Mucosa of descending colon (tissue), 3 donors: Measurements from ENCODE around the gene ZSCAN18. TPM values are rescaled to one million over a fixed set of nuclear protein-coding genes. Genes with fewer than 3 reads are reported as not detected.

Source experiments
- ATAC-seq: fragments of 200-7000 bp; cut with Tn5 transposase; one replicate; pipeline ENCODE4 v1.9.1; 2020; ENCODE audit warnings: mild to moderate bottlenecking, moderate library complexity
- DNase-seq, 3 donors: peaks; one replicate each; pipeline ENCODE4 v3.0.0-alpha.2; 2020
- H3K36me3 ChIP-seq: fragments of 200-600 bp; one replicate; pipeline ENCODE4 v1.8.0; 2021; ENCODE audit warnings: low read depth, mild to moderate bottlenecking
- H3K4me1 ChIP-seq: fragments of 200-600 bp; one replicate; pipeline ENCODE4 v1.8.0; 2021; ENCODE audit warnings: low read depth, mild to moderate bottlenecking
- H3K4me3 ChIP-seq: fragments of 200-600 bp; one replicate; pipeline ENCODE4 v1.8.0; 2021; ENCODE audit warnings: mild to moderate bottlenecking
- H3K9me3 ChIP-seq: fragments of 200-600 bp; one replicate; pipeline ENCODE4 v1.8.0; 2021; ENCODE audit warnings: mild to moderate bottlenecking
- intact Hi-C, 2 donors: fragments of 100-400 bp; cut with DNase I in 1 of 2; cut with micrococcal nuclease in 1 of 2; formaldehyde crosslinking; loops; one replicate each; pipeline versions ENCODE4 v1.11.0 to v1.11.1; 2022; cut with DNase I, micrococcal nuclease
- total RNA-seq, 3 donors: library from RNA; stranded (reverse); fragmentation: NEBNext Ultra II Directional in 2 of 3; extraction: Animal tissue kit (Norgen Biotek cat#: 25700) in 2 of 3; gene quantifications; one replicate each; pipeline versions ENCODE4 v1.2.1 to v1.2.4, GENCODE V29; 2021 to 2023
- TF ChIP-seq, protein P1 (sequence below): fragments of 200-600 bp; IDR thresholded peaks from one replicate; pipeline ENCODE4 v1.8.0; 2022; ENCODE audit warnings: antibody characterized with exemption, mild to moderate bottlenecking
- donor health status: DM: no; HTN: no; CAD: no; lungs with moderate emphysema.
- donor health status: DM: no; HTN: no; CAD: no.
- donor health status: DM: no; HTN: yes; CAD: no.

Gene ZSCAN18
- total RNA-seq, 3 donors from 2014 or later, result 17.9 to 69.5 (median 23.0) TPM

DNA sequence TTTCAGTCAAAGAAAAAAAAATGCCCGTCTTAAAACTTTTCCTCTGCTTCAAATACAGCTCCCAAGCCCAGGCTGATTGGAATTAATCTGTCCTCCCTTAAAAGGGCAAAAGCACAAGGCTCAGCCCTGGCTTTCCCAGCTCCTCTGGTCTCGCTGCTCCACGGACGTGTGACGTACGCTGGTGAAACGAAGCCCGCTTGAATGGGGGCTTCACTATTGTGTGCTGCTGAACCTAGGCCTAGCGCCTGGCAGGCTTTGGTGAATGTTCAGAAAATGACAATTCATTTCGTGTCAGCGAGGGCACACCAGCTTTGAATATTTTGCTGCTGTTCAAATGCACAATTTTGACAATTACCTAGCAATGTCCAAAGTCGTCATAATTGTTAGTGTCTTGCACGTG is 39.6 kb downstream of the ZSCAN18 start:
- peaks cover 40% of the 10 kb centered on the region for H3K9me3 ChIP-seq

DNA sequence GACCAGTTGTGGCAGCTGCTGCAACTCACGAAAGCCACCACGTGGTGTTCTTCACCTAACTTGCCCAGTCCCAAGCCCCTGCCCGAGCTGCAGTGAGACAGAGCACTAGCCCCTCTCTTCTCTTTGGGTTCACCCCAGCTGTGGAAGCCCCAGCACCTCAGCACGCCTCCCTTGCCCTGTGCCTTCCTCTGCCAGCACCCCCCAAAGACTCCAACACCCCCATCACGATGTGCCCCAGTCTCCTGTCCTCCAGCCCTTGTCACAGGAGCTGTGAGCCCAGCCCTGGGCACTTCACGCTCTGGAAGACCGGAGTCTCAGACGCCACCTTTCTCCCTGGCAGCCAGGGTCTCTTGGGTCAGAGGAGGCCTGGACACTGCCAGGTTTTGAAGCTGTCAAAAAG is 41.2 kb downstream of the ZSCAN18 start:
- DNase-seq, result no peak
- Histone ChIP-seq H3K9me3 (peaks cover 44% of the 10 kb centered on the region), H3K4me3 (no peak overlapping the region), H3K4me1 (no peaks in the 10 kb centered on the region), H3K36me3 (no peaks in the 10 kb centered on the region)
- no peak for ATAC-seq
- TF ChIP-seq, protein P1, sequence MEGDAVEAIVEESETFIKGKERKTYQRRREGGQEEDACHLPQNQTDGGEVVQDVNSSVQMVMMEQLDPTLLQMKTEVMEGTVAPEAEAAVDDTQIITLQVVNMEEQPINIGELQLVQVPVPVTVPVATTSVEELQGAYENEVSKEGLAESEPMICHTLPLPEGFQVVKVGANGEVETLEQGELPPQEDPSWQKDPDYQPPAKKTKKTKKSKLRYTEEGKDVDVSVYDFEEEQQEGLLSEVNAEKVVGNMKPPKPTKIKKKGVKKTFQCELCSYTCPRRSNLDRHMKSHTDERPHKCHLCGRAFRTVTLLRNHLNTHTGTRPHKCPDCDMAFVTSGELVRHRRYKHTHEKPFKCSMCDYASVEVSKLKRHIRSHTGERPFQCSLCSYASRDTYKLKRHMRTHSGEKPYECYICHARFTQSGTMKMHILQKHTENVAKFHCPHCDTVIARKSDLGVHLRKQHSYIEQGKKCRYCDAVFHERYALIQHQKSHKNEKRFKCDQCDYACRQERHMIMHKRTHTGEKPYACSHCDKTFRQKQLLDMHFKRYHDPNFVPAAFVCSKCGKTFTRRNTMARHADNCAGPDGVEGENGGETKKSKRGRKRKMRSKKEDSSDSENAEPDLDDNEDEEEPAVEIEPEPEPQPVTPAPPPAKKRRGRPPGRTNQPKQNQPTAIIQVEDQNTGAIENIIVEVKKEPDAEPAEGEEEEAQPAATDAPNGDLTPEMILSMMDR, result no peak
- intact Hi-C loops, result no loop called here

More for the DNA sequence above, 39.6 kb downstream of the ZSCAN18 start:
- ATAC-seq, result no peak
- TF ChIP-seq, protein P1, result no peak
- no peaks in the 10 kb centered on the region for H3K36me3 ChIP-seq
- DNase-seq, result no peak
- H3K4me1 ChIP-seq, result no peaks in the 10 kb centered on the region
- intact Hi-C loops, result no loop called here
- H3K4me3 ChIP-seq, result no peak overlapping the region

DNA sequence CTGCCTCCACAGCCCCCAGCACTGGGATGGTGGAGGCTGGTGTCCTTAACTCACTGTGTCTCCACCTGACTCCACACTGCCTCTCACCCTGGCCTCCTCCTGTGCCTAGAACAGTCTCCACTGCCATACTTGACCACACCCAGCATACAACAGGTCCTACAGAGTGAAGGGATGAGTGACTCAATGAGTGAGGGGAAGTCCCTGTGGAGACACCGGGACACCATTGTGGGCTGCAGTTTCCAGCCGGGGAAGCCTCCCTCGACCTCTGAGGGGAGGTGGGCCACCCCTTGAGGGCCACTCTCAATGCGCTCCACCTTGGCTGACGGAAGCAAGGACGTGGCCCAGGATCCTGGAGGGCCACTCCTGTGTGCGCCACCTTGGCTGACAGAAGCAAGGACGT is 41.8 kb downstream of the ZSCAN18 start:
- H3K4me3 ChIP-seq, result no peak overlapping the region
- DNase-seq (no peak), ATAC-seq (no peak)
- no peaks in the 10 kb centered on the region for H3K36me3 ChIP-seq
- TF ChIP-seq, protein P1, result no peak
- peaks cover 46% of the 10 kb centered on the region for H3K9me3 ChIP-seq
- H3K4me1 ChIP-seq, result no peaks in the 10 kb centered on the region
- intact Hi-C loops, result no loop called here

DNA sequence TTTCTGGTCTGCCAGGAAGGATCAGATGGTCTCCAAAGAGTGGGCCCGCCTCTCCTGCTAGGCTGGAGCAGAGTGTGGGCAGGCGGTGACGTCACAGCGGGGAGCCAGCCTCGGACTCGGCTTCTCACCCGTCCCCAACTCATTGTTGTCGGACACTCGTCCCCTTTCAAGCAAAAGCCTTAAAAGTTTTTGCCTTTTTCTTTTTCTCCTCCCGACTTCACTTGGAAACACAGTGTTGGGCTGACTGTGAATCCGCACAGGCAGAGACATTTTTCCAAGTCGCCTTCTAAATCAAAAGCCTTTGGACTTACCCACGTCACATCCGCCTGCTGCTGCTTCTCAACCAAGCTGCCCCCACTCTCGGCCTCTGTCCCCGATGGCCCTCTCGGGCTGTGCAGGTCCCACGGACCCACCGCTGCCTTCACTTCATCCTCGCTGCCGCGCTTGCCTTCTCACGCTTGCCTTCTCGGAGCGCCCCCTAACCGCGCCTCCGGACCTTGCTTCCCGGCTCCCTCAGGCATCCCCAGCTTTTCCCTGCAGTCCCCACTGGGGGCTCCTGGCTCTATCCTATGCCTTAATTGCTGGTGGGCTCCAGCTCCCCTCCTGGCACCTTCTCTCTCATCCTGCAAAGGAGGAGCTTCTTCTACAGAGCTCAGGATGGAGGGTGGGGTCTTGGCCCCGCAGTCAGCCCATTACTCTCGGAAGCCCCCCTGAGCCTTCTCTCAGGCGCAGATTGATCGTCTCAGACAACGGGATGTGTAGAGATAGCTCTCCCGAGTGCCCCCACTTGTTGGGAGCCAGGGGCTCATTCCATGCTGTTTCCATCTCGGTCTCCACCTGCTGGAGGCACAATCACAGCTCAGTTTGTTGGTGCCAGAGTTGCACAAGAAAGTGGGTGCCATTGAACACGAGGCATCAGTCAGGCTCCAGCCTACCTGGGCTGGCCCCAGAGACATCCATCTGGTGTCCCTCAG is 42.8 kb downstream of the ZSCAN18 start:
- ATAC-seq, result no peak
- peak in 1 of 3 donors; percentile 7 for DNase-seq
- TF ChIP-seq, protein P1, result no peak
- H3K36me3 ChIP-seq, result no peaks in the 10 kb centered on the region
- H3K4me1 ChIP-seq, result no peaks in the 10 kb centered on the region
- peaks cover 50% of the 10 kb centered on the region for H3K9me3 ChIP-seq
- no peak overlapping the region for H3K4me3 ChIP-seq
- intact Hi-C loops, result no loop called here

DNA sequence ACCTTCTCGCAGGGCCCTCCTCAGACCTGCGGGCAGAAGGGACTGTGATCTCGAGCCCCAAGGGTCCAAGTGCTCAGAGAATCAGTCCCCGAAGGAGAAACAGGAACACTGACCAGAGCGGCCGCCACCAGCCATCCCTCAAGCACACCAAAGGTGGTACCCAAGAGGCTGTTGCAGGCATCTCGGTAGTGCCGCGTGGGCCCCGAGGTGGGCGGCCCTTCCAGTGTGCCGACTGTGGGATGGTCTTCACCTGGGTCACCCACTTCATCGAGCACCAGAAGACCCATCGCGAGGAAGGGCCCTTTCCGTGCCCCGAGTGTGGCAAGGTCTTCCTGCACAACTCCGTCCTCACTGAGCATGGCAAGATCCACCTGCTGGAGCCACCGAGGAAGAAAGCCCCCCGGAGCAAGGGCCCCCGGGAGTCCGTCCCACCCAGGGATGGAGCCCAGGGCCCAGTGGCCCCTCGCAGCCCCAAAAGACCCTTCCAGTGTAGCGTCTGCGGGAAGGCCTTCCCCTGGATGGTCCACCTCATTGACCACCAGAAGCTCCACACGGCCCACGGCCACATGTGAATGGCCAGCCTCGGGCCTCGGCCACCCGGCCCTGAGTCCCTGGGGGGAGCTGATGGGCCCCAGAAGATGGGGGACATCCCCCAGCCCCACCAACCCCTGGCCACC is 44.4 kb downstream of the ZSCAN18 start:
- ATAC-seq (no peak), DNase-seq (no peak)
- Histone ChIP-seq H3K9me3 (peaks cover 56% of the 10 kb centered on the region), H3K4me1 (no peaks in the 10 kb centered on the region), H3K4me3 (no peak overlapping the region), H3K36me3 (no peaks in the 10 kb centered on the region)
- TF ChIP-seq, protein P1, result no peak
- intact Hi-C loops, result no loop called here
